Fibroblast of mammary gland (primary cell): ENCODE measurements around the gene CRYBB2.
"Not testable (repeated sequence)": the region's sequence is repeated elsewhere in the genome, so short reads cannot be mapped to it uniquely, and the experiment has no call there.

Source experiments
- DNase-seq: peaks from one replicate; pipeline ENCODE4 v3.0.0-alpha.2; 2010; ENCODE audit warnings: low read depth
- H3K4me3 ChIP-seq: 2 replicates; pipeline ENCODE4 v1.5.1; 2011; ENCODE audit warnings: low read depth, mild to moderate bottlenecking, low read length, moderate library complexity; ENCODE audit not compliant: control insufficient read depth
- CTCF ChIP-seq: conservative IDR thresholded peaks from 2 replicates; pipeline ENCODE4 v1.5.1; 2011; ENCODE audit warnings: low read depth, low read length, inconsistent platforms; ENCODE audit not compliant: control insufficient read depth, insufficient read depth

The CRYBB2 gene

DNA sequence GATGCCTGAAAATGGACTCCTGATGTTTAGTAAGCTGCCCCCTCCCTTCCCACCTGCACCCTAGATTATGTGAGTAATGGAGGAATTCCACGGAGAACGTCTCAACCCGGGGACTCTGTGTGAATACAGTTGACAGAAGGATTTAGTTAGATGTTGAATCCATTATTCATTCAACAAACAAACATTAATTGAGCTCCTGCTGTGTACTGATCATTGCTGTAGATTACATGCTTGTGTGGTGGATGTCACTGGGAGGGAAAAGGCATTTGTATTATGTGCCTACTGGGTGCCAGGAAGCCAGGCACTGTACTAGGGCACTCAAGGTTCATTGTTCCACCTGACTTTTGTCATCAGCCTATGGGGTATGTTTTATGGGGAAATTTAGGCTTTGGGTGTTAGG lies 42.6 kb upstream of the CRYBB2 start:
- no peak overlapping the region for H3K4me3 ChIP-seq
- TF ChIP-seq CTCF = no peak
- DNase-seq = no peak

DNA sequence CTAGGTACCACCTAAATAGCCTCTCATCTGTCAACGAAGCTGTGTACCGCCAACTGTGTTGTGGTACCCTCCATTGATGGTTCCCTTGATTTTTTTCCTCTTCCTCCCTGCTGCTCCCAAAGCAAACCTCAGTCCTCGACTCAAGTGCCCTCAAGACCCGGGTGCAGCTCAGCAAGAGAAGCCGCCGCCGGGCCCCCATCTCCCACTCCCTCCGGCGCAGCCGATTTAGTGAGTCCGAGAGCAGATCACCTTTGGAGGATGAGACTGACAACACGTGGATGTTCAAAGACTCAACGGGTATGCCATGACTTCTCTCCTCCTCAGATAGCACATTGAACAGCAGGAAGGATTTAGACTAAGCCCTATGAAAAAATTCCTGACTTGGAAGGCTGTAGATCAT lies 42.2 kb upstream of the CRYBB2 start:
- H3K4me3 ChIP-seq = no peak overlapping the region
- no peak for TF ChIP-seq CTCF
- no peak for DNase-seq

GRCh38 chr22:25177895-25178294 lies 41.5 kb upstream of the CRYBB2 start:
- H3K4me3 ChIP-seq = no peak overlapping the region
- DNase-seq = no peak
- no peak for TF ChIP-seq CTCF

DNA sequence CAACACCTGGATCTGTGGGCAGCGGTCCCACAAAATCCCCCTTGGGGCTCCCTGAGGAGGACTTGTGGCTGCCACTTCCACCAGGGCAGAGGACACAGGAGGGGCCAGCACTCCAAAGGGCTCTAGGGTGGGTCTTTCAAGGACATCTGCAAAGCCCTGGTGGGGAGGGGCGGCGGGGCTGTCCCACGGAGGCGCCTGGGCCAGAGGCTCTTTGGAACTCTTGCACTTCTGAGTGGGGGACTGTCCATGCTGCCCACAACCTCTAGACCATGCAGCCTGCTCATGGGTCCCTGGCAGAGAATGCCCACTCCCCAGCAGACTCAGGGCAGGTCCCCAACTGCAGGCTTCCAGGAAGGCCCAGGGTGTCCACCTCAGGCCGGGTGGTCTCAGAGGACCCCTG lies 41.1 kb upstream of the CRYBB2 start:
- DNase-seq = not testable (repeated sequence)

GRCh38 chr22:25178869-25179631 lies 40.4 kb upstream of the CRYBB2 start:
- DNase-seq, H3K4me3 ChIP-seq: not testable (repeated sequence)

More for the DNA sequence above, 41.1 kb upstream of the CRYBB2 start:
- not testable (repeated sequence) for H3K4me3 ChIP-seq

GRCh38 chr22:25182131-25183110 lies 37.0 kb upstream of the CRYBB2 start:
- no peak for DNase-seq
- TF ChIP-seq CTCF = no peak
- no peak overlapping the region for H3K4me3 ChIP-seq

- no peak for TF ChIP-seq CTCF
- H3K4me3 ChIP-seq = no peak overlapping the region
- DNase-seq = no peak
Measured at GRCh38 chr22:25183949-25184619, 35.4 kb upstream of the CRYBB2 start.
